Mammary epithelial cell (primary cell): ENCODE measurements around the gene CLMP.

Source experiments
- EZH2 ChIP-seq: IDR thresholded peaks from 2 replicates; pipeline ENCODE4 v1.6.1; 2012; ENCODE audit warnings: low read length, inconsistent platforms, borderline replicate concordance
- TF ChIP-seq, protein P1 (sequence below), 2 donors: IDR thresholded peaks in 1 of 2; conservative IDR thresholded peaks in 1 of 2; 2 replicates each; pipeline ENCODE4 v1.5.1; 2011 to 2012; ENCODE audit warnings: inconsistent platforms in 2 of 2, low read length in 2 of 2, mild to moderate bottlenecking in 2 of 2, control low read depth in 1 of 2, low read depth in 1 of 2; ENCODE audit not compliant: insufficient read depth in 1 of 2; ENCODE audit errors: extremely low read depth in 1 of 2

- TF ChIP-seq, protein P1, sequence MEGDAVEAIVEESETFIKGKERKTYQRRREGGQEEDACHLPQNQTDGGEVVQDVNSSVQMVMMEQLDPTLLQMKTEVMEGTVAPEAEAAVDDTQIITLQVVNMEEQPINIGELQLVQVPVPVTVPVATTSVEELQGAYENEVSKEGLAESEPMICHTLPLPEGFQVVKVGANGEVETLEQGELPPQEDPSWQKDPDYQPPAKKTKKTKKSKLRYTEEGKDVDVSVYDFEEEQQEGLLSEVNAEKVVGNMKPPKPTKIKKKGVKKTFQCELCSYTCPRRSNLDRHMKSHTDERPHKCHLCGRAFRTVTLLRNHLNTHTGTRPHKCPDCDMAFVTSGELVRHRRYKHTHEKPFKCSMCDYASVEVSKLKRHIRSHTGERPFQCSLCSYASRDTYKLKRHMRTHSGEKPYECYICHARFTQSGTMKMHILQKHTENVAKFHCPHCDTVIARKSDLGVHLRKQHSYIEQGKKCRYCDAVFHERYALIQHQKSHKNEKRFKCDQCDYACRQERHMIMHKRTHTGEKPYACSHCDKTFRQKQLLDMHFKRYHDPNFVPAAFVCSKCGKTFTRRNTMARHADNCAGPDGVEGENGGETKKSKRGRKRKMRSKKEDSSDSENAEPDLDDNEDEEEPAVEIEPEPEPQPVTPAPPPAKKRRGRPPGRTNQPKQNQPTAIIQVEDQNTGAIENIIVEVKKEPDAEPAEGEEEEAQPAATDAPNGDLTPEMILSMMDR (conservative IDR thresholded peaks at IDR 0.05 in 1 of 2, IDR thresholded peaks at IDR 0.05 in 1 of 2; ENCODE audit: extremely low read depth in 1 of 2, insufficient read depth in 1 of 2, low read depth in 1 of 2, low read length in 2 of 2), result no peak
- no peak for TF ChIP-seq EZH2
Observed at GRCh38 chr11:123214940-123215339, 19.9 kb upstream of the CLMP start.
